ACHN (cell line): ENCODE results near the gene ITPRID2.
A peak's percentile ranks its signal among the peaks of the same experiment; 100 is the strongest.

Experiments
- DNase-seq: peaks from one replicate; pipeline ENCODE4 v3.0.0-alpha.2; 2015
- in situ Hi-C: cut with HindIII; loops from 2 replicates; pipeline ENCODE4 v1.10.0; 2017; ENCODE audit warnings: low sequenced_read_pairs, low pct_ligation_motif_present, low pct_unique_long_range_greater_than_20kb

The ITPRID2 gene

DNA sequence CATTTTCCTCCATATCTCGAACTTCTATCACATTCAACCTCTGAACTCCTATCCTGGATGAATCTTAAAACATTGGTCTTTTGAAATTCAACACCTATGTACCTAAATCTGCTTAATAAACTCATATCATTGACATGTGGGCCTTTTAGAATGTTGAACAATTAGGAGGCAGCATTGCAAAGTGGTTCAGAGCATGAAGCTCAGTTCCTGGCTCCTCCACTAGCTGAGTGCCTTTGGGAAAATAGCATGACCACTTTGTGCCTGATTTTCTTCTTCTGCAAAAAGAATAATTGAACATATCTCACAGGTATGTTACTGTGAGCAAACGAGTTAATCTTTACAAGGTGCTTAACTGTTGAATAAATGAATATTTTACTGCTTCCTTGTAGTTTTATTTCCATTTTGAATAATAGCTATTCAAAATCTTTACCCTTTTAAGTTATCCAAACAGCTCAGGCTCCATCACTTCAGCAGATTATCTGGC lies 14.3 kb upstream of the ITPRID2 start:
- no peak for DNase-seq
- in situ Hi-C loops = no loop called here

GRCh38 chr2:181878448-181878847 lies 13.1 kb upstream of the ITPRID2 start:
- in situ Hi-C loops = no loop called here
- DNase-seq = no peak

- in situ Hi-C loops = no loop called here
- no peak for DNase-seq
Measured at GRCh38 chr2:181879295-181879694, 12.2 kb upstream of the ITPRID2 start.

DNA sequence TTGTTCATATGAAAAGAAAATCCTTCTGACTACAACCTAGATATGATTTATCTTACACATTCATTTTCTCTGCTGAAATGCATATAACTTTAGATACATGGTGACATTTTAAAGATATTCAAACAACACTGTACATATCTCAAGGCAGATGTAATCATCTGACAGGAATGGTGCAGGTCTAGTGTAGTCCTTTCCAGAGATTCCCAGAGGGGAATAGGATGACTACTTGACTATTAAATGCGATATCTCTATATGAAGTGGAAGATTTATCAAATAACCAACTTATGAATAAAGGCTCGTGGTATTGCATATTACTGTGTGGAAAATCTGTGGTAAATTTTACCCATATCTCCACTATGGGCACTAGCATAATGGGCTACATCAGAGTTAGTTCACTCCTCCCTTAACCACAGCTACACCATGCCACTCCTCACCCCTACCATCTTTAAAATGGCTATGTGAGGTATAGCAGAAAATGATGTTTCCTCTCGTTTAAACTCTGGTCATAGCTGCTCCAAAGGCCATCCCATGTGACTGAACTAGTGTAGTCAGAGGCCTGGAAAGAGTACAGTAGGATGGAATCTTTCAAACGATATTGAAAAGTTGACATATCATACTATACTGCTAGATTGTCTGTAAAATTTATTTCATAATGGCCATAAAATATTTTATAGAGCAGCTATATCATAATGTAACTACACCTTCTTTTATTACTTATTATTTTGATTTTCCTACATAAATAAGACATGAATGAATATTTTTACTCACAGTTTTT lies 9.1 kb upstream of the ITPRID2 start:
- in situ Hi-C loops = no loop called here
- DNase-seq = no peak

DNA sequence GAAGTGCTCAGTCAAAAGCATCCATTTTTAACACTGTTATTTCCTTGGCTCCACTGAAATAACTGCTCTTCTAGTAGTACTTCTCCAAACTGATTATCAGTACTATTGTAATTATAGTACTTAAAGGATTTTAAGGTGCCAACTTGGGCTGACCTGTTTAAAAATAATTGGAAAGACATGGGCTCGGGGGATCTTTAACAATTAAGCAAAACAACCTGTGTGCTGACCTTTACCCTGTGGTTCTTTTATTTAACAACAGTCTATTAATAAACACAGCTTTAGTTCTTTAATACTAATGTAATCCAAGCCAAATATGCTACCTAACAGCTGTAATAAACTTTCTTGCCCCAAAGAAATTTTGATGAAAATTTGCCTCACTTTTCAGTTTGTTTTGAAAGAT lies 6.9 kb upstream of the ITPRID2 start:
- in situ Hi-C loops = no loop called here
- no peak for DNase-seq

- in situ Hi-C loops = no loop called here
- no peak for DNase-seq
Measured at GRCh38 chr2:181885096-181885495, 6.4 kb upstream of the ITPRID2 start.

DNA sequence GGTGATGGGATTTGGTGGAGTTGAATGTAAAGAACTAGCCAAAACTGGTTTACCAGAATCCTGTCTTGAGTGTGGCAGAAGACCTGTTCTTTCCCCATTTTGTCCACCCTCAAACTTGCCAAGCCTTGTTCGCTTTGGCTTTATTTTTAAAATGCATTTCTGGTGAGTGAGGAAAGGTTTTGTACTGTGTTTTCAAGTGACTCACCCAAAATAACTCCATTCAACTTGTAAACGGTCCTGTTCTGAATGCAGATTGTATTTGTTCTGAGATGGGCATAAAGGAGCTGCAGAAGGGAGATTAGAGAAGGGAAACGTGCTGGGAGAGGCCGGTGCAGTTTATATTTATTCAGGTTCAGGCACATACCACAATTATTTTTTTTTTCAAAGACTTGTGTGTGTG lies 5.3 kb upstream of the ITPRID2 start:
- DNase-seq = no peak
- in situ Hi-C loops = no loop called here

DNA sequence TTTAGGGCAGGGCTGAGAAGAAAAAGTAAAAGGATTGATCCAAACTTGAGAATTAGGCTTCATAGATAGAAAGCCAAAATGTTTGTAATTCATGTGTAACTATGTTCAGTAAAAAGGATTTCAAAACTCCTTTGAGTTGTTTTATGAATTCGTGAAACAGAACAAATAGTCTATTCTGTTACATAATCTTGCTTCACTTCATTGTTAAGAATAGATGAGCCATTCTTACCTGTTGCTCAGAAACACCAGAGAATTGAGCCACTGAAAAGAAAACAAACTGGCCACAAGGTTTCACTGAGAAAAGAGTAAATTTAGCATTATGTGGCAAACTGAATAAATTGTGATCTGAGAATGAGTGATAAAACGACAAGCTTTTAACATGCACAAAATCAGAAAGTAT lies 4.5 kb upstream of the ITPRID2 start:
- in situ Hi-C loops = no loop called here
- DNase-seq = no peak

DNA sequence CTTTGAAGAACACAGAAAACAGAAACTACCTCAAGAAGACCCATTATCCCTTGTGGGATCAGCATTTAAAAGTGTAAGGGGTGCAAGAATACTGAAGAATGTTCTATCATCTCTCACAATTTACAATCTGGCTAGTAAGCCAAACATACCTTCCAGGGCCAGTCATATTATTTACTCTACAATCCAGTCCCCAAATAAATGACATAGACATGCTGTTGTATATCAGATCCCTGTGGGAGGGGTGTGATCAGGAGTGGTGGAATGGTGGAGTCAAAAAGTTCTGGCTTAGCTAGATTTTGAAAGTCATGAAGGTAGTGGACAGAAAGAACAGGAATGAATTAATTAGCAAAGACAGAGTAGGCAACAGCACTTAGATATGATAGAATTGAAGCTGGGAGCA lies 1.8 kb upstream of the ITPRID2 start:
- in situ Hi-C loops = no loop called here
- DNase-seq = no peak

DNA sequence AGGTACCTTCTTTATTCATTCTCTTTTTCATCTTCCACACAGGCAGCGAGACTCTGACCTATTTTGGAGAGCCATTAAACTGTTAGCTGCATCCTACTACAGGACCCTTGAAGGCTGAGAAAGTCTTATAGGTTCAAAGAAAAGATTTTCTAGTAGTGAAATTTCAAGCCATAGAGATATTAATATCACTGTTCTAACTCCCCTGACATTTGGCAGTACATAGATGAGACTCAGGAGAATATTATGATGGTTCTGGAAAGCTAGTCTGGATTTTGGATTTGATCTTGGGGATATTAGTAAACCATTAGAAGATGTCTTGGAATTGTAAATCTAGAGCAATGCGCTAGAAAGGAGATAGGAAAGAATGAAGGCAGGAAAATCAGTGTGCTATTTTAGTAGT lies 1.3 kb upstream of the ITPRID2 start:
- in situ Hi-C loops = no loop called here
- no peak for DNase-seq

DNA sequence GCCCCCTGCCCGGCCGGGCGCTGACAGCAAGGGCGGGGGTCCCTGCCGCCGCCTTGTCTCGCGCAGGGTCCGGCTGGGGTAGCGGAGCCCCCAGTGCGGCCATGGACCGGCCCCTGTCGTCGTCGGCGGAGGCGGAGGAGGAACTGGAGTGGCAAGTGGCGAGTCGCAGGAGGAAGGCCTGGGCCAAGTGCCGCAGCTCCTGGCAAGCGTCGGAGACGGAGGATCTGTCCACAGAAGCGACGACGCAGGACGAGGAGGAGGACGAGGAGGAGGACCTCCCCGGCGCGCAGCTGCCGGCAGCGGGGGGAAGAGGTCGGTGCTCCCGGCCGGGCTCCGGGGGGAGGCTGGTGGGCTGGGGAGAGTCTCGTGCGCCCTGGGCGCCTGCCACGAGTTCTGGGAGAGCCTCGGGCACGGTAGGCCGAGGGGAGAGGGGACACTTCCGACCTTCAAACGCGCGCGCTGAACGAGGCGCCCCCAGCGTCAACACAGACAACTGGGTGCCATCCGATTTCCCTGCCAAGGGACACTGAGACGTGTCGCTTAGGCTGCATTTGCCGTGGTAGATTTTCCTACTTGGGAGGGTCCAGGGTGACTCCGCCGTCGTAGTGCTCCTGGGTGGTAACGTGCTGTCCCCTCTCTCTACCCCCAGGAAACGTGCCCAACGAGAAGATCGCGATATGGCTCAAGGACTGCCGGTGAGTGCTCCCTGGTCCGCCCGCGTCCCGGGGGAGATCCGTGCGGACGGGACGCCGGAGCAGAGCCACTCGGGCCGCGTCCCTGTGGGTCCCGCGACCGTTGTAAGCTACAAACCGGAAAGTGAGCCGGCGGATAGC lies 652 bp downstream of the ITPRID2 start:
- in situ Hi-C loops = no loop called here
- peak; percentile 67 for DNase-seq

GRCh38 chr2:181892799-181893435 lies 1.4 kb downstream of the ITPRID2 start:
- peak; percentile 49 for DNase-seq
- in situ Hi-C loops = no loop called here

DNA sequence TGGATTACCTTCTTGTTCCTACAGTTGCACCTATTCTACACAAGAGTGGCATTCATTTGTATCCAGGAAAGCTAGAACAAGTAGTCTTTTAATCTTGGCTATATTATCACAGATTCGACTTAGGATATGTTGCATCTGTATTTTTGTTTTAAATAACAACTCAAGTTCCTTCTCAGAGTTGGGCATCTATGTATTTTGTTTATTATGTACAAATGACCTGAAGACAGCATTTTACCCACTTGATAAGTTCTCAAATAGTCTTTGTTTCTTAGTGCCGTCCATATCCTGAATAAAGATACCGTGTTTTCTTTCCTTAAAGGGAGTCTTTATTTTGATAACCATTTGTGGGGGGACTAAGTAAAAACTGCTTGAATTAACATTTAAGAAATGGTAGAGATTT lies 2.9 kb downstream of the ITPRID2 start:
- no peak for DNase-seq
- in situ Hi-C loops = no loop called here

- in situ Hi-C loops = no loop called here
- DNase-seq = no peak
Measured at GRCh38 chr2:181895818-181896217, 4.3 kb downstream of the ITPRID2 start.

DNA sequence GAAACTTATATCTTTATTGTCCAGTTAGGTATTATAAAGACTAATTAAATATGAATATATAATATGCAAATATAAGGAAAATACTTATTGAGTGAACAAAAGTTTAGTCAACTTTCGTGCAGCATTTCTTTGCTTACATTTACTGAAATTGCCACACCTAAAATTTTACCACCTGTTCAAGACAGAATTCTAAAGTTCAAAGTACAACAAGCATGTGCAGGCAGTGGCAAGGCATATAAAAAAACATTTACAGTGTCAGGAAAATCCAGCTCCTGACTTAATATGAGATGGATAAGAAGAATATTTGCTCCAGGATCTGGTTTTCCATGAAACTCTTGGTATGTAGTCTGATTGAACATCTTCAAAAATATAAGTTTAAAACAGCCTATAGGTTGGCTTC lies 4.8 kb downstream of the ITPRID2 start:
- no peak for DNase-seq
- in situ Hi-C loops = no loop called here

DNA sequence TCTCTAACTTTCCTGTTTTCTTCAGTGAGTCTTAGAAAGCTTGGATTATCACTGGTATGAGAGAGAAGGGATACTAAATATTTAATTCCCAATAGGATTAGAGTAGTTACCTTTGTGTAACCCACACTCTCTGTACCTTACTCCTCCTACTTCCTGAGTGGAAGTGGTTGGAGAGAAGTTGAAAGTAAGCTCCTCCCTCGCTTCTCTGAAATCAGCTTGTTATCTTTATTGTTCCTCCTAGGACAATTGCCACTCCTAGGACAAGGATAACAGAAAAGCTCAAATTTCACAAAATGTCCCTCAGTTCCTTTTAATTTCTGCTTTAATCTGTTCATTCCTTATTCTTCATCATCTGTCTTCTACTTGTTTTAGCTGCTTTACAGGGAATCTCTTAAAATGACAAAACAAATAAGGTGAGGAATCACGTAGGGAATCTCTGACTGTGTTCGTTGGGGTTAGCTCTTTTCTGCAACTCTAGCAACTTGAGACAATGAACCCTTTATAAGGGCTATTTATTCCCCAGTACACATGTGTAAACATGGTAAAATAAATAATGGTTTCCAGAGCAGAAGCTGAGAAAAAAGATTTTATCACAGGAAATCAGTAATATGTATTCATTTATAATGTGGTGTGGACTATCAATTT lies 8.6 kb downstream of the ITPRID2 start:
- no peak for DNase-seq
- in situ Hi-C loops = loop anchor here (25.0 kb wide), 1 partner anchor 138 kb away; no protein-coding TSS in a partner anchor

DNA sequence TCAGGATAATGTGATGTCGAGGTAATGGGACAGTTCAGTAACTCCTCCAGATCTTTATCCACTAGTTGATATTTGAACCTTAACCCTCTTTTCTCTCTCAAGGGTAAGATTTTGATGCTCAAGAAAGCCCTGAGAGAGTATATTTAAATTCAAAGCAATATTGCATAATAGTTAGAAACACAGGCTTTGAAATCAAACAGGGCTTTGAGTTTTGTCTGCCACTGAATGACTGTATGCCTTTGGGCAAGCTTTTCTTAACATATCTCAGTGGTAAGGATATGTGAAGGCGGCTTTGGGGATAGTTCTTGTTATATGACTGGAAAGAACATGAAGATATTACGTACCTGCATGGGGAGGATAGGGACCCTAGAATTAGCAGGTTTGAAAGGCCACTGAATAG lies 11.1 kb downstream of the ITPRID2 start:
- in situ Hi-C loops = loop anchor here (25.0 kb wide), 1 partner anchor 140 kb away; no protein-coding TSS in a partner anchor
- DNase-seq = no peak

DNA sequence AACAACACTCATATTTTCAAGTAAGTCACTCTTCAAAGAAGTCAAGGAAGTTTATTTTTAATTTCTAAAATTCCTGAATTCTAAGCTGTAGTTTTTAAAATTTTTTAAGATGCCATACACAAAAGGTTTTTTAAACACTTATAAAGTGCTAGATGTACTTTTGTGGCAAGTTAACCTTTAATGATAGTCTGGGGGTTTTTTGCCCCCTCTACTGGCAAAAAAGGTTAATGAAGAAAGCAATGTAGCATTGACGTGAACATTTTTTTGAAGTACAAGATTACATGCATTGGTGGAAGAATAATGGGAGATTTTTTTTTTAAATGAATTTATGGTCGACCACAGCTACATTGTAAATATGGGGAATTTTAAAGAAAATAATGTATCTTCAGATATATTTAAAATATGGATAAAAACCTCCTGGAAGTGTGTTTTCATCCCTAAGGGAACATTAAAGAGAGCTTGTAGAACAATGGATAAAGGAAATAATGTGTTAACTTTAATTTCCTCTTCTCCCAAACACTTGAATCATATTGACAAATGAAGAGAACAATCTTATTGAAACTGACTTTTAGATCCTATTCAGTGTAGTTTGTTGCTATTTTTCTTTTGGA lies 12.6 kb downstream of the ITPRID2 start:
- in situ Hi-C loops = loop anchor here (25.0 kb wide), 1 partner anchor 142 kb away; no protein-coding TSS in a partner anchor
- DNase-seq = peak; percentile 65
